ENCODE data around the gene RSL1D1.

GRCh38 chr16:11886881-11887280 is 35.5 kb upstream of the RSL1D1 start:
- TF ChIP-seq EZH2 (IDR thresholded peaks at IDR 0.05) = no peak
- no peak for TF ChIP-seq POLR2AphosphoS5 (IDR thresholded peaks at IDR 0.05; ENCODE audit: borderline replicate concordance, low read depth, low read length)
